Measurements from ENCODE around the gene PDE1C.
"Not testable (repeated sequence)": the region's sequence is repeated elsewhere in the genome, so short reads cannot be mapped to it uniquely, and the experiment has no call there.

Gene PDE1C

GRCh38 chr7:32042900-32043299, 27.3 kb downstream of the PDE1C start:
- no peak for DNase-seq

- no peak for DNase-seq
Measured at GRCh38 chr7:32039000-32039756, 31.0 kb downstream of the PDE1C start.

GRCh38 chr7:32037650-32038198, 32.5 kb downstream of the PDE1C start:
- DNase-seq: no peak

- no peak for DNase-seq
Measured at GRCh38 chr7:32036557-32036956, 33.6 kb downstream of the PDE1C start.

GRCh38 chr7:32034052-32034451, 36.2 kb downstream of the PDE1C start:
- no peak for DNase-seq

GRCh38 chr7:32033006-32033405, 37.2 kb downstream of the PDE1C start:
- no peak for DNase-seq

- DNase-seq: no peak
Measured at GRCh38 chr7:32032211-32032610, 38.0 kb downstream of the PDE1C start.

- no peak for DNase-seq
Measured at GRCh38 chr7:32030904-32031692, 39.1 kb downstream of the PDE1C start.

GRCh38 chr7:32026083-32026425, 44.2 kb downstream of the PDE1C start:
- DNase-seq: no peak

GRCh38 chr7:32025381-32026082, 44.7 kb downstream of the PDE1C start:
- no peak for DNase-seq

GRCh38 chr7:32023376-32023775, 46.8 kb downstream of the PDE1C start:
- no peak for DNase-seq

GRCh38 chr7:32022966-32023365, 47.2 kb downstream of the PDE1C start:
- no peak for DNase-seq

GRCh38 chr7:32020551-32021159, 49.6 kb downstream of the PDE1C start:
- DNase-seq: no peak

GRCh38 chr7:32018845-32019578, 51.2 kb downstream of the PDE1C start:
- no peak for DNase-seq

- no peak for DNase-seq
Measured at GRCh38 chr7:32015133-32015532, 55.1 kb downstream of the PDE1C start.

GRCh38 chr7:32013471-32013870, 56.7 kb downstream of the PDE1C start:
- DNase-seq: not testable (repeated sequence)

- DNase-seq: no peak
Measured at GRCh38 chr7:32005577-32005976, 64.6 kb downstream of the PDE1C start.

- no peak for DNase-seq
Measured at GRCh38 chr7:32001948-32002347, 68.3 kb downstream of the PDE1C start.

GRCh38 chr7:31997423-31997822, 72.8 kb downstream of the PDE1C start:
- DNase-seq: no peak

GRCh38 chr7:31995134-31995533, 75.1 kb downstream of the PDE1C start:
- DNase-seq: no peak

- DNase-seq: no peak
Measured at GRCh38 chr7:31991846-31992245, 78.4 kb downstream of the PDE1C start.

GRCh38 chr7:31991406-31991805, 78.8 kb downstream of the PDE1C start:
- no peak for DNase-seq
